ENCODE data around the gene CDH6.

The CDH6 gene

GRCh38 chr5:31193591-31194467 lies at the start of gene CDH6:
CDH6 (plus strand) TSS chr5:31193686; CDS start chr5:31267474, 73,788 bp downstream.
- DNase-seq (ENCODE audit: low read depth), result no peak

GRCh38 chr5:31144364-31144763 lies 49.1 kb upstream of the CDH6 start:
- no peak for DNase-seq (ENCODE audit: low read depth)
- H3K4me3 ChIP-seq (ENCODE audit: control insufficient read depth, low read depth, low read length), result no peak overlapping the region
- no peak for TF ChIP-seq CTCF (conservative IDR thresholded peaks at IDR 0.05; ENCODE audit: control insufficient read depth, insufficient read depth, low read depth, low read length)

More at GRCh38 chr5:31193591-31194467, at the start of gene CDH6:
- no peak for TF ChIP-seq CTCF (conservative IDR thresholded peaks at IDR 0.05; ENCODE audit: control insufficient read depth, insufficient read depth, low read depth, low read length)
- no peak within 1 kb of the TSS for H3K4me3 ChIP-seq (ENCODE audit: control insufficient read depth, low read depth, low read length)

- no peak for TF ChIP-seq CTCF (conservative IDR thresholded peaks at IDR 0.05; ENCODE audit: control insufficient read depth, insufficient read depth, low read depth, low read length)
Observed at GRCh38 chr5:31148959-31149475, 44.5 kb upstream of the CDH6 start.

GRCh38 chr5:31153521-31153920 lies 40.0 kb upstream of the CDH6 start:
- H3K4me3 ChIP-seq (ENCODE audit: control insufficient read depth, low read depth, low read length), result no peak overlapping the region

More at GRCh38 chr5:31148959-31149475, 44.5 kb upstream of the CDH6 start:
- H3K4me3 ChIP-seq (ENCODE audit: control insufficient read depth, low read depth, low read length), result no peak overlapping the region
- DNase-seq (ENCODE audit: low read depth), result no peak

GRCh38 chr5:31156631-31157160 lies 36.8 kb upstream of the CDH6 start:
- no peak for DNase-seq (ENCODE audit: low read depth)
- no peak overlapping the region for H3K4me3 ChIP-seq (ENCODE audit: control insufficient read depth, low read depth, low read length)
- no peak for TF ChIP-seq CTCF (conservative IDR thresholded peaks at IDR 0.05; ENCODE audit: control insufficient read depth, insufficient read depth, low read depth, low read length)

More at GRCh38 chr5:31153521-31153920, 40.0 kb upstream of the CDH6 start:
- DNase-seq (ENCODE audit: low read depth), result no peak
- no peak for TF ChIP-seq CTCF (conservative IDR thresholded peaks at IDR 0.05; ENCODE audit: control insufficient read depth, insufficient read depth, low read depth, low read length)

- no peak for DNase-seq (ENCODE audit: low read depth)
- H3K4me3 ChIP-seq (ENCODE audit: control insufficient read depth, low read depth, low read length), result no peak overlapping the region
- TF ChIP-seq CTCF (conservative IDR thresholded peaks at IDR 0.05; ENCODE audit: control insufficient read depth, insufficient read depth, low read depth, low read length), result no peak
Observed at GRCh38 chr5:31157720-31158119, 35.8 kb upstream of the CDH6 start.
